Bronchus fibroblast of lung (primary cell): Measurements from ENCODE around the gene OLR1. TPM values are rescaled to one million over a fixed set of nuclear protein-coding genes. Genes with fewer than 3 reads are reported as not detected.

Experiments
- total RNA-seq: library from RNA; depleted of rRNA; stranded (reverse); fragments of >200 nt; gene quantifications from 2 replicates; pipeline ENCODE4 v1.2.3, GENCODE V29; 2015

Gene OLR1
- 1.0 and 1.8 TPM in 2 replicates for total RNA-seq

GRCh38 chr12:10171973-10172728, at the start of gene OLR1:
OLR1 (minus strand) TSS chr12:10172132; CDS start chr12:10172077, 55 bp downstream.

GRCh38 chr12:10212739-10213131, 40.8 kb upstream of the OLR1 start, which contains the start of gene GABARAPL1:
GABARAPL1 (plus strand) TSS chr12:10212877; CDS start chr12:10213130, 253 bp downstream.

DNA sequence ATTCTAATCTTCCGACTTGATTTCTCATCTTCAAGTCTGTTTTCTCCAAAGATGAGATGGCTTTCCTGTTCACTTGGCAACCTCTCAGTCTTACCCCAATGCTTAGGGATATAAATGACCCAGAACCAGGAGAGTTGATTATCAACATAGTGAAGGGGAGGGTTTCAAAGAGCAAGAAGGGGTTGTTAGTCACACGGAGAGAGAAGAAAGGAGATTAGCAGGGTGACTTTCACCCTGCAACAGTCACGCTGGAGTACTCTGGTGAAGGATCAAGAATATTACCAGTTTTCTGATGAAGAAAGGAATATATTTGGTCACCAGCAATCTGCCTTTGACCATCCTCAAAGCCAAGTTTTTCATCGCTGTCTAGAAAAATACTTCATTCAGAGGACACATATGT, 6.9 kb upstream of the OLR1 start, which contains the start of gene TMEM52B:
Gene TMEM52B, plus strand, starts transcription at position 212 of the 400 bp plus-strand sequence. CDS start 543 bp downstream, outside the sequence.

DNA sequence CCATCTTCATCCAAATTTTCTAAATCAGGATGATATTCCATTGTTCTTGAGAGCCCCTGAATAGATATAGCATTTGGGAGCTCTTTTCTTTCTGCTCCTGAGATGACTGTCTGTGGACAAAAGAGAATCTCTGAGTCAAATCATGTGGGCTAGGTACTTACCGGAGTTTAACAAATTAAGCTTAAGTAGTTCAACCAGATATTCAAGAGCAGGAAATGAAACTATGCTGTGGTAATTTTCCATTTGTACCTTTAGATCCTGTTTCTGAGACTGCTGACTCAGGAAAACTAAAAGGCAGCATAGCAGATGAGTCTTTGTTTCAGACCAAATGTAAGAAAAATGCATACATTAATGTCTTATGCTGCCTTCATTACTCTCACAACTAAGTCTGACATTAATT, 41.9 kb downstream of the OLR1 start, which contains the start of gene CLEC7A:
Gene CLEC7A, minus strand, starts transcription at position 158 of the 400 bp plus-strand sequence. Its CDS starts 117 bp downstream, at position 41.

Other genes starting within 250 kb of the OLR1 start
- not detected in 2 replicates for gene CLEC2A, start 239.8 kb downstream of the OLR1 start, total RNA-seq
- not detected in 2 replicates for gene CLEC12A, start 200.7 kb downstream of the OLR1 start, total RNA-seq
- gene CLEC1B, start 173.0 kb downstream of the OLR1 start, total RNA-seq = not detected in 2 replicates
- not detected in 2 replicates for gene CLEC12B, start 161.5 kb downstream of the OLR1 start, total RNA-seq
- gene CLEC9A, start 141.4 kb downstream of the OLR1 start, total RNA-seq = not detected in 2 replicates
- not detected in 2 replicates for gene CLEC1A, start 73.1 kb downstream of the OLR1 start, total RNA-seq
- gene CLEC7A, start 41.9 kb downstream of the OLR1 start, total RNA-seq = not detected in 2 replicates
- gene TMEM52B, start 6.9 kb upstream of the OLR1 start, total RNA-seq = 1.6 and 2.5 TPM in 2 replicates
- gene GABARAPL1, start 40.7 kb upstream of the OLR1 start, total RNA-seq = 24.4 and 25.1 TPM in 2 replicates
- not detected in 2 replicates for gene KLRD1, start 135.7 kb upstream of the OLR1 start, total RNA-seq
- gene KLRK1, start 217.9 kb upstream of the OLR1 start, total RNA-seq = not detected in 2 replicates
- gene KLRC4, start 237.6 kb upstream of the OLR1 start, total RNA-seq = not detected in 2 replicates
- not detected in 2 replicates for gene KLRC3, start 248.5 kb upstream of the OLR1 start, total RNA-seq